Kidney capillary endothelial cell (primary cell): ENCODE results near the gene ZBTB49.
"Not testable (repeated sequence)": the region's sequence is repeated elsewhere in the genome, so short reads cannot be mapped to it uniquely, and the experiment has no call there.

Experiments
- DNase-seq: peaks from one replicate; pipeline ENCODE4 v3.0.0-alpha.2; 2018; ENCODE audit warnings: low spot score

The ZBTB49 gene

GRCh38 chr4:4326166-4326565, 36.1 kb downstream of the ZBTB49 start:
- DNase-seq, result no peak

DNA sequence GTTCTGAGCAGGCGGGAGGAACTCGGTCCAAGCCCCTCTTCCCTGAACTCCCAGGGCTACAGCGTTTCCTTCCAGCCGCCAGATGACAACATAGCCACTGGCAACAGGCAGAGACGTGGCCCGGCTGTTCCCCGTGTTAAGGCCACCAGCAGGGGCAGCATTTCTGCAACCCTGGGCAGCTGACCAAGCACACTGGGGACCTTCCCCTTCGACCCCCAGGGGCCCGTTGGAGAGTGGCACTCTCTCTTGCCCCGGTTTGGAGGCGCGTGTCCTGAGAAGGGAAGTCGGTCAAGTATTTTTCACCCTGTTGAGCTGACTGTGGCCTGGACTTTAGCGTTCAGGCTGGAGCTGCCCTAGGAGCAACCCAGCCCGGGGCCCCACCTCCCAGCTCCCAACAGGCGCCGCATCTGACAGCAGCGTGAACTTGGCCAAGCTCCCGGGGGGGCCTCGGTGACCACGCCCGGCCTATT, 37.6 kb downstream of the ZBTB49 start:
- peak; percentile 27 for DNase-seq

DNA sequence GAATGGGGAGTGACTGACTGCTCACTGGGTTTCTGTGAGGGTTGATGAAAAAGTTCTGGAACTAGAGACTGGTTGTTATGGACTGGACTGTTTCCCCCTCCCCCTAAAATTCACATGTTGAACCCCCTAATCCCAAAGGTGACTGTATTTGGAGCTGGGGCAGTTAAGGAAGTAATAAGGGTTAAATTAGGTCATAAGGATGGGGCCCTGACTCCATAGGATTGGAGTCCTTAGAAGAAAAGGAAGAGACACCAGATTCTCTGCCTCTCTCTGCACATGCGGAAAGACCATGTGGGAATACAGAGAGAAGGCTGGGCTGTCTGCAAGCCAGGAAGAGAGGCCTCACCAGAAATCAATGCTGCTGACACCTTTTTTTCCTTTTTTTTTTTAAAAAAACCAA, 38.2 kb downstream of the ZBTB49 start:
- DNase-seq, result no peak

- DNase-seq, result no peak
Observed at GRCh38 chr4:4328840-4329239, 38.8 kb downstream of the ZBTB49 start.

- no peak for DNase-seq
Observed at GRCh38 chr4:4329496-4329895, 39.4 kb downstream of the ZBTB49 start.

- no peak for DNase-seq
Observed at GRCh38 chr4:4330794-4331193, 40.7 kb downstream of the ZBTB49 start.

DNA sequence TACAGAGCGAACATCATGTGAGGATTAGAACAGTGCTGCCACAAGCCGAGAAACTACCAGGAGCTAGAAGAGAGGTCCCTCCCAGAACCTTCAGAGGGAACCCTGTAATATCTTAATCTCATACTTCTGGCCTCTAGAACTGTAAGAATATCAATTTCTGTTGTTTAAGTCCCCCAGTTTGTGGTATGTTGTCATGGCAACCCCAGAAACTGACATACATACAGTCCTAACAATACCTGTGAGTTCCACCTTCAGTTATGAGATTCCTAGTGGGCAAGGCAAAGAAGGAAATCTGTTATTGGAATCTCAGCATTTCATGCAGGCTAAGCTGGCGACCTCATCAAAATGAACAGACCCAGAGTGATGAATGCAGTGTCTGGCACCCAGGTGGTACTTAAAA, 42.5 kb downstream of the ZBTB49 start:
- DNase-seq, result no peak

DNA sequence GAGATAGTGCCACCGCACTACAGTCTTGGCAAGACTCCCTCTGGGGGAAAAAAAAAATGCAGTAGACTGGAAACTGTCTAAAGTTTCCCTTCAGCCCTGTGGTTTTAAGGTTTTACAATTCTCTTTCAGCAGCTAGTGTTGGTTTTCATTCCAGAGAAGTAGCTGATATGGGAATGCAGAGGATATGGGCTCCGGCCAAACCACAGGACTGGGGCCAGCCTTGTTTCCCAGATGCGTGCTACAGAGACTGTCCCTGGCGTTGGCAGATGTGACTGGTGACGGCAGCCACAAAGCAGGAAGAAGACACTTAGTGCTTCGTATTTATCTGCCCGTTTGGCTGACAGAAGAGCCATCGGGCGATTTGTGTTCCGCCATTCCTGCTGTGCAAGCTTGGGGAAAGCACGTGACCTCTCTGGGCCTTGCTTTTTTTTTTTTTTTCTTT, 43.2 kb downstream of the ZBTB49 start:
- DNase-seq, result no peak

- DNase-seq, result peak; percentile 30
Observed at GRCh38 chr4:4334798-4335520, 44.9 kb downstream of the ZBTB49 start.

- DNase-seq, result no peak
Observed at GRCh38 chr4:4338210-4339001, 48.4 kb downstream of the ZBTB49 start.

- DNase-seq, result no peak
Observed at GRCh38 chr4:4339504-4340085, 49.5 kb downstream of the ZBTB49 start.

DNA sequence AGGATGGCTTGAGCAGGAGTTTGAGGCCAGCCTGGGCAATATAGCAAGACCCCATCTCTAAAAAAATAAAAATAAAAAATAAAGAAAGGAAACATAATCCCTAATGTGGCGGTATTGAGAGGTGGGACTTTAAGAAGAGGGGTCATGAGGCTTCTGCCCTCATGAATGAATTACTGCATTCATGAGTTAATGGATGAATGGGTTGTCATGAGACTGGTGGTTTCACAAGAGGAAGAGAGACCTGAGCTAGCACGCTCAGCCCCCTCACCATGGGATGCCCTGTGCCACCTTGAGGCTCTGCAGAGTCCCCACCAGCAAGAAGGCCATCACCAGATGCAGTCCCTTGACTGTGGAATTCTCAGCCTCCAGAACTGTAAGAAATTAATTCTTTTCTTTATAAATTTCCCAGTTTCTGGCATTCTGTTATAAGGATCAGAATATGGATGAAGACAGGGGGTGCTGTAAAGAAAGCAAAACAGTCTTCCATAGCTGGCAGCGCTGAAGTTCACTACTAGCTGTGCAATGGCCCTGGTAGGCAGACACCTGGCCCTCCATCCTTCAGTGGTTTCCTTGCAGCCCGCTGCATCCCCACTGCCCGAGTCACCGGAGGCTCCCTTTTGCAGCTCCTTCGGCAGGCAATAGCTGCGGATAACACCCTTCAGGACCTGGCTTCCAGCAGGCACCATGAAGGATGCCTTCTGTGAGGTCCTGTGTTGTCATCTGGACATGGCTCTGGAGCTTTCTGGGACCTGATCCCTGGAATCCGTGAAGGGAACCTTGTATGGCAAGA, 52.0 kb downstream of the ZBTB49 start:
- no peak for DNase-seq

GRCh38 chr4:4343038-4343437, 53.0 kb downstream of the ZBTB49 start:
- DNase-seq, result no peak

DNA sequence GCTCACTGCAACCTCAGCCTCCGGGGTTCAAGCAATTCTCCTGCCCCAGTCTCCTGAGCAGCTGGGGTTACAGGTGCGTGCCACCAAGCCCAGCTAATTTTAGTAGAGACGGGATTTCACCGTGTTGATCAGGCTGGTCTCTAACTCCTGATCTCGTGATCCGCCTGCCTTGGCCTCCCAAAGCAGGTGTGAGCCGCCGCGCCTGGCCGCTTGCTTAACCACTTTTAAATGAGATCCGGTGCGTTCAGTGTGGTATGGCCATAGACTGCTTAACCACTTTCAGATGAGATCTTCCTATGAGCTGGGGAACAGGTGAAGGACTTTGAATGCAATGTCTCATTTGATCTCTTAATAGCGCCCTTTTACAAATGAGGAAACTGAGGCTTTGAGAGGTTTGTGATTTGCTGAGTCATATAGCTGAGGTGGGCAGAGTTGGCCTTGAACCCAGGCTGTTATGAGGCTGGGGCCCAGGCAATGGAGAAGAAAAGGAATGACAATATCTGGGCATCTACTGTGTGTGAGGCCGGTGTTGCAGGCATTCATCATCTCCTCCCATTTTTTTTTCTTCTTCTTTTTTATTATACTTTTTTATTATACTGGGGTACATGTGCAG, 55.0 kb downstream of the ZBTB49 start:
- no peak for DNase-seq

DNA sequence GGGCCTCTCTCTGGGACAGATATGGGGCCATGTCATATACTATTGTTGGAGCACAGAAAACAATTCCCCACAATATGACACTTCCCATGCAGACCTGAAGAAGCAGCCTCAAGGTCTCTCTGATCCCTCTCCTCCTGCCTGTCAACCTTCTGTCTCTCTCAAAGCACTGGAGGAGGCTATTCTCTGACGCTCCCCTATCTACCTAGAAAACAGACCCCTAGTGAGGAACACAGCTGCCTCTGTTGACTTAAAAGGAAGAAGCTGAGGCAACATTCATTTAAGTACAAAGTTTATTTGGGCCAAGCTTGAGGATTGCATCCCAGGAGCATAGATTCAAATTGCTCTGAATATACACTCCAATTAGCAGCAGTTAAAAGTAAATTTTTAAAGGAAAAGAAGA, 57.5 kb downstream of the ZBTB49 start:
- DNase-seq, result no peak

GRCh38 chr4:4348585-4348984, 58.5 kb downstream of the ZBTB49 start:
- not testable (repeated sequence) for DNase-seq

GRCh38 chr4:4349867-4350266, 59.8 kb downstream of the ZBTB49 start:
- DNase-seq, result no peak

DNA sequence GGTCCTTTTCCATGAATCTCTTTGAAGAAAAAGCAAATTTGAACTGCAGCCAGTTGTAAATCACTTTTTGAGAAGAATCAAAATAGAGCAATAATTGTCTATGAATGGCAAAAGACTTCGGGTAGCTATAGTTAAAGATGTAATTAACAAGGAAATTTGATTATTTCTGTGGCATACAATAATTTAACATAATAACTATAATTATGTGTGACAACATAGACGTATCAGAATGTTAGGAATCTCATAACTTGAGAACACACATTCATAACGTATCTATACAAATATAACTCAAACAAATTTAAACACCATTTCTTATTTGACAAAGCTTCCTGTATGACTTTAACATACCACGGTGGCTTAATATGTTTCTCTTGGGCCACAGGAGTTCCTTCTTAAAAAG, 60.9 kb downstream of the ZBTB49 start:
- DNase-seq, result no peak

DNA sequence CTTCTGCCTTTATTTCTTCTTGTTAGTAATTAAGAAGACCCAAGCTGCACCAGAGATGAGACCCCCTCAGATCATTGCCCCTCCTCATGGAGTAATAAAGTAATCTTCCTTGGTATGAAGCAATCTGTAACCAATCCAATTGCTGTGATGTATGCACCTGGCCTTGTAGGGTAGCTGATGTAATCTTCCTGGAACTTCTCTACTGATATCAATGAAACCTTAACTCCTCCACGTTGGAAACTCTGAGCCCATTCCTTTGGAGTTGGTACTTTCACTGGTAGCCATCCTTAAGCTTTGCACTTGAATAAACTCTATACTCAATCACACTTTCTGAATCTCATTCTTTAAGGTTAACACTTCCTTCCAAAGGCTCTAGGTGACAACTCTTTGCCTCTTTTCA, 65.3 kb downstream of the ZBTB49 start:
- DNase-seq, result no peak

- DNase-seq, result no peak
Observed at GRCh38 chr4:4356106-4357041, 66.3 kb downstream of the ZBTB49 start.
